HG03565 (cell line): ENCODE results near the gene SCN5A.

Experiments used
- ATAC-seq: cut with Tn5 transposase; IDR thresholded peaks from one replicate; pipeline ENCODE4 v1.9.1; 2021; ENCODE audit warnings: mild to moderate bottlenecking, moderate library complexity; ENCODE audit not compliant: unreplicated experiment

Gene SCN5A

GRCh38 chr3:38649500-38650247 lies at the start of gene SCN5A:
Gene SCN5A (minus strand): TSS chr3:38649687. CDS start chr3:38633307, 16,380 bp downstream.
- ATAC-seq: no peak

GRCh38 chr3:38698760-38699159 lies 49.3 kb upstream of the SCN5A start:
- ATAC-seq: no peak

DNA sequence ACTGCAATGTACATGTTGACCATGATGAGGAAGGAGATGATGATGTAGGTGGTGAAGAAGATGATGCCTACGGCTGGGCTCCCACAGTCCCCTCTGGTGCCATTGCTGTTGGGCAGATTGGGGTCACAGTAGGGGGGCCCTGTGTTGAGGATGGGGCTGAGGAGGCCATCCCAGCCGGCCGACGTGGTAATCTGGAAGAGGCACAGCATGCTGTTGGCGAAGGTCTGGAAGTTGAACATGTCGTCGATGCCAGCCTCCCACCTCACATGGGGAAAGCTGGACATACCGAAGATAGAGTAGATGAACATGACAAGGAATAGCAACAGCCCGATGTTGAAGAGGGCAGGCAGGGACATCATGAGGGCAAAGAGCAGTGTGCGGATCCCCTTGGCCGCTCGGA lies 48.6 kb upstream of the SCN5A start:
- no peak for ATAC-seq

GRCh38 chr3:38696034-38696433 lies 46.5 kb upstream of the SCN5A start:
- no peak for ATAC-seq

- ATAC-seq: no peak
Measured at GRCh38 chr3:38690185-38690584, 40.7 kb upstream of the SCN5A start.

- no peak for ATAC-seq
Measured at GRCh38 chr3:38689774-38690173, 40.3 kb upstream of the SCN5A start.

- ATAC-seq: no peak
Measured at GRCh38 chr3:38689346-38689745, 39.9 kb upstream of the SCN5A start.

GRCh38 chr3:38687321-38687720 lies 37.8 kb upstream of the SCN5A start:
- no peak for ATAC-seq

DNA sequence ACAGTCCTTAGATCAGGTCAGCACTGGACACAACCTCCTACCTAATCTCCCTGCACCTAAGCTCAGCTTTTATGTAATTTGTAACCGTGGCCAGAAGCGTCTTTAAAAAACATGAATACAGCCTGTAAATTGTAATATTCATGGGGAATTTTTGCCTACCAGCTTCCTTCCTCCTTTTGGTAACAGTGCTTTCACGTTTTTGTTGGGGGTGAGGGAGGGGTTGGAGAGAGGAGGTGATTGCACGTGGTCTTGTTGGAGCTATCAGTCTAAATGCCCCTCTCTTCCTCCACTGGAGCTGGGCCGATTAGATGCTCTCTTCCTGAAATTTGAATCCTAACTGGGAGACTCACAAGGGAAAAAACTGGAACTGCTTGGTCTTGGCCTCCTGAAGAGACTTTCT lies 35.1 kb upstream of the SCN5A start:
- ATAC-seq: no peak

DNA sequence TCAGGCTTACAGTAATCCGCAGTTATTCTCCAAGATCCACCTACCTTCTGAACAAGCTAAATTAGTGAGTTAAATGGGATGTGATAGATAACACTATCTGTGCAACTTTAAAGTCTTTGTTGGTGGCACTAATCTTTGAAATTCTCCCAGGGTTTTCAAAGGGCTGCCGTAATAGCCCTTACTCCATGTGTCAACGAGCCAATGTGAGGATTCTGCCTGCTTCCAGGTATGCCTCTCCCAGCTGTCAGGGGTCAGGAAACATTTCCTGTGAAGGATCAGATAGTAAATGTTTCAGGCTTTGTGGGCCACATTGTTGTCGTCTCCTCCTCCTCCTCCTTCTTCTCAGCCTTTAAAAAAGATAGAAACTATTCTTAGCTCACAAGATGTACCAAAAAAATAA lies 20.2 kb upstream of the SCN5A start:
- no peak for ATAC-seq

GRCh38 chr3:38662544-38662943 lies 13.1 kb upstream of the SCN5A start:
- no peak for ATAC-seq

DNA sequence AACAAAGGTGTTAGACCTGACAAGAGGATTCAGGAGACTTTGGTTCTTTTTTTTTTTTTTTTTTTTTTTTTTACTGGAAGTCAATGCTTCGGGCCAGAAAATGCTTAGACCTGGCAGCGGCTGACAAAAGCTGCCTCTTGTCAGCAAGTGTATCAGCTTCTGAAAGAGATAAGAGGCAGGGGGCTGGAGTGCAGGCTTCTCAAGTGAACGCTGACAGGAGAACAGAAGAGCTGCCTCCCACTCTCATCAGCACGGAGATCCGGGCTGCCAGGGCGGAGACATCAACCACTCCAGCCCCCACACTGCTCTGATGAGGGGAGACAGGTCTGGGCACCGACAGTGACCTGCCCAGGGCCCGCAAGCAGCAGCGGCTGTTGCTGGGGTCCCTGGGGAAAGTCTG lies 9.4 kb upstream of the SCN5A start:
- ATAC-seq: no peak

DNA sequence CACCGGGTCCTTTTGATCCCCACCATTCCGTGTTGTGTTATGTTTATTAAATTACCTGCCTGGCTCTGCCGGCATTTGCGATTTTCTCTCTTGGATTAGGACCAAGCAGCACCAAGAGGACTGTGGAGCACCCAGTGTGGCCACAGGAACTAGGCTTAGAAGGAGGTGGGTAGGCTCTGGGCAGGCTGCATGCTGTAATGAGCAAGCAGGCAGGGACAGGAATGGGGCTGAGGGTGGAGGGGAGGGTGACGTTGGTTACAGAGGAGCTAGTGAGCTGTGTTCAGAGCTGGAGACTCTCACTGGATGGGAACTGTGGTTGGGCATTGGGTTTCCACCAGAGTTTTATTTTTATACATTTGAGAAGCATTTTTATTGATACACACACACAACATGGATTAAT lies 7.9 kb upstream of the SCN5A start:
- no peak for ATAC-seq

DNA sequence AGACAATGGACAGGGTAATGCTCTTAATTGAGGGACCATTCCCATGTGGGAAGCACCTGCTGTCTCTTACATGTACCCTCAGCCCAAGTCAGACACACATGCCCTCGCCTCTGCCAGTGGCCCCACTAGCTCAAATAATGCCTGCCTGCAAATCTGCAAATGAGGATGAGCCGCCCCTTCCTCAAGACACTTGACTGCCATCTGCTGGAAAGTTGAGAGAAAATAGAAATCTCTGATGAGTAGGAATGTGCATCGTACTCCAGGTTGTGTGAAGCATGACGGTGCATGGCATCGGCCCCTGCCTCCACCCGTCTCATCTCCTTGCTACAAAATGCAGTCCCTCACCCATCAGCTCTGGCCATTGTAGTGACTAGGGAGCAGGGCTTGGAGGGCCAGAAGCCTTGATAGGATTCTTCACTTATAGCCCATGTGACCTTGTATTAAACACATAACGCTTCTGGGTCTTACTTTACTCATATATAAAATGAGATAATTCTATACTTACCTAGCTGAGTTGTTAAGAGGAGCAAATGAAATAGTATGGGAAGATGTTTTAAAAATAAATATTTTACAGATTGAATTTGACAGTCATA lies 6.3 kb upstream of the SCN5A start:
- no peak for ATAC-seq

DNA sequence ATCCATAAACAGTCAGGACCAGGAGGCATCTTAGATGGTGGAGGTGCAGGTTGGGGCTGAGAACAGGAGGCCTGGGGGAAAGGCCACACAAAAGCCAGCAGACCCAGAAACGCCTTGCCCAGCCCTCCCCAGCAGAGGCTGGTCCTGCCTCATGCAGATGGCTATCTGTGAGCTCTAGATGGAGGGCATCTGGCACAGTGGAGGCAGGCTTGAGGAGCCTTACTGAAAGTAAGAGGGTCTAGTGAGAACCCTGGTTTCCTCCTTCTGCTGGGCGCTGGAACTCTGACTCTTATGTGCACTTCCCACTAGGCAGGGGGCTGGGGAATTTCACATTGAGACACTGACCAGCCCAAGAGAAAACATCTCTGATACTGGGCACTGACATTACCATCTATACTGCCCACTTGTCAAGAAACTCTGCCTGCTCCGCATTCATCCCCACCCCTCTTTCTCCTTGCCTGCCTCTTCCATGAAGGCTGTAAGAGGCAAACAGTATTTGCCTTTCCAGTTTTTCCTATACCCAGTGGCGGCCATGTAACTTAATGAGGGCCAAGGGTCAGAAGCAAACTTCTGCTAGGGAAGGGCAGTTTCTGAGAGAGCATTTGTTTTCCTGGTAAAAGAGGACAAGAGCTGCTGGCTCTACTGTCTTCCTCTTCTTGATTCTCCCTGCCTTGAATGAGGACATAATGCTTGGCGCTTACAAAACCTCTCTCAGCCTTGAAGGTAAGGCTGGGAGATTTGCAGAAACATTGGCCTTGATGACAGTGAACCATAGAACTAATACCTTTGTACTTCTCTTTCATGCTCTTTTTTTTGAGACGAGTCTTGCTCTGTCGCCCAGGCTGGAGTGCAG lies 4.4 kb upstream of the SCN5A start:
- no peak for ATAC-seq

GRCh38 chr3:38652934-38653333 lies 3.4 kb upstream of the SCN5A start:
- ATAC-seq: no peak

DNA sequence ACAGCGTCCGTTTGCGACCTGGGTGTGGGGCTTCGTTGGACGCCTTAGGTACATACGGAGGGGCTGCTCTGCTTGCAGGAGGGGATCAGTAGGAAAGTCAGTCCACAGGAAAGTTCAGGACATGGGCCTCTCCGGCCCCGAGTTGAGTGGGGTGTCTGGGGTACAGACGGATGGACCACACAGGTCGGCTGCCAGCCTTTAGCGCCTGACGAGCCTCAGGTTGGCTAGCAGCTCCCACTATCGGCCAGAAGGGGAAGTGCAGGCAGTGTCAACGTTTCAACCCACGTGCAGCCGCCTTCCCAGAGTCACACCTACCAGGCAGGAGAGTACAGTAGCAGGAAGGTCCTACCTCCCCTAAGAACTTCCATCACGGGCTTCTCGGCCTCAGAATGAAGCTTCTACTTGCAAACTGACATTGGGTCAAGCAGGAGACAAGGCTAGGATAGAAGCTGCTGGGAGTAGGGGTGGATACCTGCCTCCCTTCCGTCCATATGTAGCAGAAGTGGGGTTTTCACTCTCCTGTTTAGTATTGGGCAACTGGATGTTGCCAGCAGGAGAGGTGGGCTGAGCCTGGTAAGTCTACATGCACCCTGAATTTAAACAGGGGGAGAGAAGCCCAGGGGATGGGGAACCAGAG lies 1.8 kb upstream of the SCN5A start:
- peak; percentile 42 for ATAC-seq

- ATAC-seq: no peak
Measured at GRCh38 chr3:38650248-38650951, 913 bp upstream of the SCN5A start.

DNA sequence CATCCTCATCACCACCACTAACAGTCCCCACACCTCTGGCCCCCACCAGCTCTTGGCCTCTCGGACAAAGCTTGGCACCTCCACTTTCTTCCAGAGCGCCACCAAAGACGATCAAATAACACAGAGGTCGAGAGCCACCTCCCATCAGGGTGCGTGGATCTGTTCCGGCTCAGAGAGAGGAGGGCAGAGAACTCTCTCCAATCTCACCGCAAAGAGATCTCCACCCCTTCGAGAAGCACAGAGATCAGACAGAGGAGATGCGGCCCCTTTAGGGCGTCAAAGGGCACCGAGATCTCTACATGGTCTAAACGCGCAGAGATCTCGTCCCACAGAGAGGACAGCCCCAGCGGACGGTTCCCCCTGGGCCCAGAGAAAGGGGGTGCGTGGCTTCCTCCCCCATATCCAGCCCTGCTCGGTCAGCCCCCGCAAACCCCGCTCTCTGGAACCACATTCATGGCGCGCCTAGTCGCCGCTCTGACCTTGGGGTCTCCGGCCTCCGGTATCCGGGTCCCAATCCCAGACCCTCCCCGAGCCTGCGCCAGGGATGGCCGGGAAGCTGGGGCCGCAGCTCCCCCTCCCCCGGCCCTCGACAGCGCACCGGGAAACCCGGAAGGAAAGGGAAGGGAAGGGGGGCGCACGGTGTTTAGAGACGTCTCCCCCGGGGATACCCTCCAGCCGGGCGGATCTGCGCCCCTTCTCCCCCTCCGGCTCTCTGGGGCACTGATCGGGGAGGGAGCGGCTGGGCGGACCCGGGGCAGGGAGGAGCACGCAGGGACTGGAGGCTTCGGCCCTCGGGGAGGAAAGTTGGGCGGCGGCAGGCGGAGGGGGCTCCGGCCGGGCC lies 608 bp downstream of the SCN5A start:
- ATAC-seq: no peak
